HL-60 (cell line): Measurements from ENCODE around the gene ITFG1.

Experiments
- DNase-seq, 2 experiments: peaks; one replicate each; pipeline ENCODE4 v3.0.0-alpha.2; 2010 to 2020; ENCODE audit warnings: low read depth in 1 of 2, low spot score in 1 of 2
- H3K27ac ChIP-seq: fragments of 250-450 bp; sonication (Bioruptor Pico); replicated peaks from 2 replicates; pipeline ENCODE4 v1.5.1; 2020; ENCODE audit warnings: mild to moderate bottlenecking, moderate library complexity
- H3K27me3 ChIP-seq: fragments of 250-450 bp; sonication (Bioruptor Pico); 2 replicates; pipeline ENCODE4 v1.5.1; 2021; ENCODE audit warnings: mild to moderate bottlenecking, moderate library complexity; ENCODE audit not compliant: insufficient read depth, poor library complexity, severe bottlenecking
- H3K4me3 ChIP-seq: replicated peaks from 2 replicates; pipeline ENCODE4 v1.5.1; 2011; ENCODE audit warnings: mild to moderate bottlenecking, control low read depth, low read length; ENCODE audit not compliant: insufficient read depth
- CTCF ChIP-seq: IDR thresholded peaks from one replicate; pipeline ENCODE4 v1.5.1; 2011; ENCODE audit warnings: low read length, control low read depth, inconsistent platforms; ENCODE audit not compliant: insufficient read depth
- GABPA ChIP-seq: IDR thresholded peaks from 2 replicates; pipeline ENCODE4 v1.6.1; 2012; ENCODE audit warnings: low read depth
- POLR2AphosphoS5 ChIP-seq: IDR thresholded peaks from 2 replicates; pipeline ENCODE4 v1.6.1; 2012; ENCODE audit warnings: low read depth
- SPI1 ChIP-seq: IDR thresholded peaks from 2 replicates; pipeline ENCODE4 v1.6.1; 2012; ENCODE audit warnings: low read depth, mild to moderate bottlenecking, borderline replicate concordance
- TF ChIP-seq, protein P1 (sequence below): IDR thresholded peaks from 2 replicates; pipeline ENCODE4 v1.6.1; 2012; ENCODE audit warnings: low read depth; ENCODE audit not compliant: insufficient replicate concordance

Gene ITFG1

DNA sequence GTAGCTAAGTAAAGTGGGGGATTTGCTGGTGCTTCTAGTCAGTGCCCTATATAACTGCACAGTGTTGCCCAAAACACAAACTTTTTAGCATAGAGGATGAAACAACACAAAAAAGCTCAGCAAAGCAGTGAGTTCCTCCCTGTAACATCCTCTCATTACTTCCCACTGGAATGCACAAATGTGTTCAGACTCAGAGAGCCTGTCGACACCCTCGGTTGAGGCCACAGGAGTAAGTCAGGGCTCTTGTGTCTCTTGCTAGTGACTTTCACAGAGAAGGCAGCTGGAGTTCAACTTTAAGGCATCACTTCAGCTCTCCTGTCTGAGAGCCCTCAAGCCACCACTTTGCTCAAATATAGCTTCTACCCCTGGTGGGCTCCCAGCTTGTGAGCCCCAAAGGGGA is 209.9 kb downstream of the ITFG1 start:
- no peak for TF ChIP-seq SPI1
- no peak for TF ChIP-seq GABPA
- TF ChIP-seq, protein P1, sequence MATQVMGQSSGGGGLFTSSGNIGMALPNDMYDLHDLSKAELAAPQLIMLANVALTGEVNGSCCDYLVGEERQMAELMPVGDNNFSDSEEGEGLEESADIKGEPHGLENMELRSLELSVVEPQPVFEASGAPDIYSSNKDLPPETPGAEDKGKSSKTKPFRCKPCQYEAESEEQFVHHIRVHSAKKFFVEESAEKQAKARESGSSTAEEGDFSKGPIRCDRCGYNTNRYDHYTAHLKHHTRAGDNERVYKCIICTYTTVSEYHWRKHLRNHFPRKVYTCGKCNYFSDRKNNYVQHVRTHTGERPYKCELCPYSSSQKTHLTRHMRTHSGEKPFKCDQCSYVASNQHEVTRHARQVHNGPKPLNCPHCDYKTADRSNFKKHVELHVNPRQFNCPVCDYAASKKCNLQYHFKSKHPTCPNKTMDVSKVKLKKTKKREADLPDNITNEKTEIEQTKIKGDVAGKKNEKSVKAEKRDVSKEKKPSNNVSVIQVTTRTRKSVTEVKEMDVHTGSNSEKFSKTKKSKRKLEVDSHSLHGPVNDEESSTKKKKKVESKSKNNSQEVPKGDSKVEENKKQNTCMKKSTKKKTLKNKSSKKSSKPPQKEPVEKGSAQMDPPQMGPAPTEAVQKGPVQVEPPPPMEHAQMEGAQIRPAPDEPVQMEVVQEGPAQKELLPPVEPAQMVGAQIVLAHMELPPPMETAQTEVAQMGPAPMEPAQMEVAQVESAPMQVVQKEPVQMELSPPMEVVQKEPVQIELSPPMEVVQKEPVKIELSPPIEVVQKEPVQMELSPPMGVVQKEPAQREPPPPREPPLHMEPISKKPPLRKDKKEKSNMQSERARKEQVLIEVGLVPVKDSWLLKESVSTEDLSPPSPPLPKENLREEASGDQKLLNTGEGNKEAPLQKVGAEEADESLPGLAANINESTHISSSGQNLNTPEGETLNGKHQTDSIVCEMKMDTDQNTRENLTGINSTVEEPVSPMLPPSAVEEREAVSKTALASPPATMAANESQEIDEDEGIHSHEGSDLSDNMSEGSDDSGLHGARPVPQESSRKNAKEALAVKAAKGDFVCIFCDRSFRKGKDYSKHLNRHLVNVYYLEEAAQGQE = no peak
- no peak for TF ChIP-seq POLR2AphosphoS5
- no peak for TF ChIP-seq CTCF
- Histone ChIP-seq H3K4me3 (no peak overlapping the region), H3K27ac (no peak overlapping the region), H3K27me3 (no peaks in the 10 kb centered on the region)
- DNase-seq = no peak

- DNase-seq = no peak
- Histone ChIP-seq H3K27ac (no peak overlapping the region), H3K27me3 (no peaks in the 10 kb centered on the region), H3K4me3 (no peak overlapping the region)
- no peak for TF ChIP-seq CTCF
- TF ChIP-seq SPI1 = no peak
- TF ChIP-seq, protein P1 = no peak
- TF ChIP-seq POLR2AphosphoS5 = no peak
- TF ChIP-seq GABPA = no peak
Measured at GRCh38 chr16:47247690-47248089, 213.2 kb downstream of the ITFG1 start.

DNA sequence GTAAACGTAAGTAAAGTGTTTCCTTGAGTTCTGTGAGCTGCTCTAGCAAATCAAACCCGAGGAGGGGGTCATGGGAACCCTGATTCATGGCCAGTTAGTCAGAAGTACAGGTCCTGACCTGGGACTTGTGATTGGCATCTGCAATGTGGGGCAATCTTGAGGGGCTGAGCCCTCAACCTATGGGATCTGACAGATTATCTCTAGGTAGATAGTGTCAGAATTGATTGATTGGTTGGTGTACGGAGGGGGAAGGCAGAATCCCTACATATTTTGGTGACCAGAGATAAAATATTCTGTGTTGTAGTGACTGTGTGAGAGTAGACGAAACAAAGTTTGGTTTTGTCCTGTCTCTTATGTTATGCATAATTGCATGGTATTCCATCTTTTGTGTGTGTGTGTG is 216.7 kb downstream of the ITFG1 start:
- DNase-seq = no peak
- H3K27ac ChIP-seq = no peak overlapping the region
- no peak overlapping the region for H3K4me3 ChIP-seq
- TF ChIP-seq GABPA = no peak
- TF ChIP-seq, protein P1 = no peak
- TF ChIP-seq CTCF = no peak
- no peak for TF ChIP-seq POLR2AphosphoS5
- no peak for TF ChIP-seq SPI1
- no peaks in the 10 kb centered on the region for H3K27me3 ChIP-seq
